Fibroblast of villous mesenchyme (primary cell): ENCODE measurements around the gene C6orf136. TPM values are rescaled to one million over a fixed set of nuclear protein-coding genes. Genes with fewer than 3 reads are reported as not detected.
A peak's percentile ranks its signal among the peaks of the same experiment; 100 is the strongest.

Experiments used
- DNase-seq: peaks from one replicate; pipeline ENCODE4 v3.0.0-alpha.2; 2010; ENCODE audit warnings: low read depth
- H3K4me3 ChIP-seq: 2 replicates; pipeline ENCODE4 v1.5.1; 2011; ENCODE audit warnings: low read depth, mild to moderate bottlenecking, low read length
- total RNA-seq: library from RNA; depleted of rRNA; stranded (reverse); fragments of >200 nt; gene quantifications from 2 replicates; pipeline ENCODE4 v1.2.3, GENCODE V29; 2012
- TF ChIP-seq, protein P1 (sequence below): IDR thresholded peaks from 2 replicates; pipeline ENCODE4 v1.5.1; 2012; ENCODE audit warnings: low read depth, mild to moderate bottlenecking, low read length; ENCODE audit not compliant: insufficient read depth

Gene C6orf136
- total RNA-seq, 1 donor: 9.9 TPM

DNA sequence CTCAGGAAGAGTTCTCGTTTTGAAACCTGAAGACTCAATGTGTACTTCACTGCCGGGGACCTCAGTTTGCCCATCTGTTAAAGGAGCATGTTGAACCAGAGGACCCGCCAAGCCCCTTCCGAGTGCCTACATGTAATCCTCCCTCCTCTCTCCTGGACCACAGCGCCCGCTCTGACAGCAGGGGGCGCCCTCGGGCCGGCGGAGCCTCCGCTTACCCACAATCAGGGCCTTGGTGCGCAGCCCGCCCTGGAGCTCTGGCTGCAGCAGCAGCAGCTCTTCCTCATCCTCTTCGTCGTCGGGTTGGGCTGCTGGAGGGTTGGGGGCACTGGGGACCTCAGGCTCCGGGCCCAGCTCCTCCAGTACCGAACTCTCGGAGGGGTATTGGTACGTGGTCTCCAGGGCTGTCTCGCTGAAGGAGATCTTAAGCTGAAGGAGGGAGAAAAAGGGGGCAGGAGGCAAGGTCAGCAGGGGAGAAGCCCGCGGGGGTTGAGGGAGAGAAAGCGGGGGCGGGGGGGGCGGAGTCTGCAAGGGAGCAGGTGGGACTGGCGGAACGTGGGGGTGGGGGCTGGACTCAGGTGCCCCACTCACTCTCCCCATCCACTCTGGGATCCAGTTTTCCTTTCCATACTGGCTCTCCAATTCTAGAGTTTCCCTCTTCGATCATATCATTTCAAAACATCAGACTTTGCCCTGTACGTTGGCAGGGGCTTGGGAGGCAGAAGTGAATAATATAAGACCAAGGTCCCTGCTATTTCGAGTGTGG lies 32.2 kb downstream of the C6orf136 start:
- DNase-seq: peak; percentile 84
- TF ChIP-seq, protein P1, sequence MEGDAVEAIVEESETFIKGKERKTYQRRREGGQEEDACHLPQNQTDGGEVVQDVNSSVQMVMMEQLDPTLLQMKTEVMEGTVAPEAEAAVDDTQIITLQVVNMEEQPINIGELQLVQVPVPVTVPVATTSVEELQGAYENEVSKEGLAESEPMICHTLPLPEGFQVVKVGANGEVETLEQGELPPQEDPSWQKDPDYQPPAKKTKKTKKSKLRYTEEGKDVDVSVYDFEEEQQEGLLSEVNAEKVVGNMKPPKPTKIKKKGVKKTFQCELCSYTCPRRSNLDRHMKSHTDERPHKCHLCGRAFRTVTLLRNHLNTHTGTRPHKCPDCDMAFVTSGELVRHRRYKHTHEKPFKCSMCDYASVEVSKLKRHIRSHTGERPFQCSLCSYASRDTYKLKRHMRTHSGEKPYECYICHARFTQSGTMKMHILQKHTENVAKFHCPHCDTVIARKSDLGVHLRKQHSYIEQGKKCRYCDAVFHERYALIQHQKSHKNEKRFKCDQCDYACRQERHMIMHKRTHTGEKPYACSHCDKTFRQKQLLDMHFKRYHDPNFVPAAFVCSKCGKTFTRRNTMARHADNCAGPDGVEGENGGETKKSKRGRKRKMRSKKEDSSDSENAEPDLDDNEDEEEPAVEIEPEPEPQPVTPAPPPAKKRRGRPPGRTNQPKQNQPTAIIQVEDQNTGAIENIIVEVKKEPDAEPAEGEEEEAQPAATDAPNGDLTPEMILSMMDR: peak; percentile 97
- peak overlapping the region; percentile 21 for H3K4me3 ChIP-seq

DNA sequence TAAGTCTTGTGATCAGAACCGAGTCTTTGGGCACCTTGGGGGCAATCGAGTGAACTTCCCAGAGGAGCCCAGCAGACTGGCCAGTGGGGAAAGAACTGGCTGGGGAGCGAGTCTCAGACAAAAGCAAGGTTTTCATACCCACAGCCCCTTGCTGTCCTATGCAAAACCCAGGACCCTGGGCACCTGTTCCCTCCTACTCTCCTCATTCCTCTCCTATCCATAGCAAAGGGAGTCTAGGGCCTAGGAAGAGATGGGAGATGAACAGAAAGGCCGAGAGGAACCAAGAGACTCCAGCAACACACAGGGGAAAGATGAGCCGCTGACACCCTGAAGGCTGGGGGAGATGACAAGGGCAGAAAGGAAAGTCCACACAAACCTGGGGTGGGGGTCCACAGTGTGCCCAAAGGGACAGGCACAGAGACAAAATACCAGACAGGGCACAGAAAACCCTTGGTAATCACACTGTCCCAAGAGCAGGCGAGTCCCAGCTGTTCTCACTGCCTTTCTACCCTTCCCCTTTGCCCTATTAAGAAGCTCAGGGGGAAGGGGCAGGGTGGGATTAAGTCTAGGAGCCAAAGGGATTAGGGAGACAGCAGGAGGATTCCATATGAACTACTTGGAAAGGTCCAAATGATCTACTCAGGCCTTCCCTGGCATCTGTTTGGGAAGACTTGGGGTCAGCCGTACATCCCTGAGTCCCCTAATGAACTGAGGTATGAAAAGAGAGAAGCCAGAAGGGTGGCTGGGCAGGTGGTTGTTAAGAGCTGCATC lies 33.0 kb downstream of the C6orf136 start:
- no peak for DNase-seq
- peak overlapping the region; percentile 22 for H3K4me3 ChIP-seq
- TF ChIP-seq, protein P1: no peak

DNA sequence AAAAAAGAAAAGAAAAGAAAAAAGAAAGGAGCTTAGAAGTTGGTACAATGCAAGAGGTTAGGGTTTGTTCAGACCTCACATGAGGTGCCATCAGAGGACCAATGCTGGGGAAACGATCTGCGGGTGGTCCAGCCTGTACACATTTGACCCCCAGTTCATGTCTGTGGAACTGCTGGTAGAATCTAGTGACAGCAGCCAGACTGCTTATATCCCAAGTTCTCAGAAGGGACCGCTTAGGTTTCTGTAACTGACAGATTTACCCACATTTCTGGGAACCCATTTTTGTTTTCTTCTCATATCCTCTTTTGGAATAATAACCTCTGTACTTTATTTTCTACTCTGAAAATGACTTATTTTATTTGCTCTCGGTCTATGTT lies 34.8 kb downstream of the C6orf136 start:
- TF ChIP-seq, protein P1: no peak
- DNase-seq: no peak
- peak overlapping the region; percentile 91 for H3K4me3 ChIP-seq

DNA sequence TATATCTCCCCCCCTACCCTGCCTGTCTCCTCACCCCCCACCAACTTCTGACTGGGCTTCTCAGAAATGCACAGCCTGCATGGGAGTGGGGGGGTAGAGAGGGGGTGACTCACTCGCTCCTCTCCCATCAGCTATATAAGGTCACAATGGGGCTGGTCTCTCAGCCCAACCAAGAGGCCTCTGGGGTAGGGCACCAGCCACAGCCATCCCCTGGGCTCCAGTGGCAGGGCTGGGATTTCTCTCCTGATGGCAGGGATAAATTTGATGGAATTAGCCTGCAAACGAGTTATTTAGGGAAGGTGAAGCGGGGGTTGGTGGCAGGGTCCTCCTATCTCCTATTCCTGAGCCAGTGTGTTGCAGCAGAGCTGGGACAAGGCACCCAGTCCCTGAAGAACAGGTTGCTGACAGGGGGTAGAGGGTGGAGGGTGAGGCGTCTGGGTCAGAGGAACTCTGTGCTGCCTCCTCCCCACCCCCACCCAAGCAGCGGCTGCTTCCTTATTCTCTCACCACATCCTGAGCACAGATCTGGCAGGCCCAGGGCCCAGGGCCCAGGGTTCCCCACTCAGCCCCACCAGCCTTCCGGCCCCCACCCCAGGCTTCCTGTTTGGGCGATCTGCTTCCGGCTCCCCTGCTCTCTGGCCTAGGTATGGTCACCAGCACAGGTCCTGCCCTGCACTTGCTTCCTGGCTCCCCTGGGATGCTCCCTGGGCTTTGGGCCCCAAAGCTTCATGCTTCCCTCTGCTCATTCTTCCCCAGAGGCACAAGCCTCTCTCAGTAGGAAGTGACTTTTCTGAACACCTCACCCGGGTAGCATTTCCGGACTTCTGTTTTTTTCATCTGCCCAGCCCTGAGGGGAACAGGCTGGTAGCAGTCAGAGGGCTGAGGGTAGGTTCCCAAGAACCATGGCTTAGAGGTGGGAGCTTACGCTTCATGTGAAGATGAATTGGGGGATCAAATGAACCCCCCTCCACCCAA lies 35.5 kb downstream of the C6orf136 start:
- DNase-seq: peak; percentile 88
- TF ChIP-seq, protein P1: no peak
- peak overlapping the region; percentile 91 for H3K4me3 ChIP-seq

DNA sequence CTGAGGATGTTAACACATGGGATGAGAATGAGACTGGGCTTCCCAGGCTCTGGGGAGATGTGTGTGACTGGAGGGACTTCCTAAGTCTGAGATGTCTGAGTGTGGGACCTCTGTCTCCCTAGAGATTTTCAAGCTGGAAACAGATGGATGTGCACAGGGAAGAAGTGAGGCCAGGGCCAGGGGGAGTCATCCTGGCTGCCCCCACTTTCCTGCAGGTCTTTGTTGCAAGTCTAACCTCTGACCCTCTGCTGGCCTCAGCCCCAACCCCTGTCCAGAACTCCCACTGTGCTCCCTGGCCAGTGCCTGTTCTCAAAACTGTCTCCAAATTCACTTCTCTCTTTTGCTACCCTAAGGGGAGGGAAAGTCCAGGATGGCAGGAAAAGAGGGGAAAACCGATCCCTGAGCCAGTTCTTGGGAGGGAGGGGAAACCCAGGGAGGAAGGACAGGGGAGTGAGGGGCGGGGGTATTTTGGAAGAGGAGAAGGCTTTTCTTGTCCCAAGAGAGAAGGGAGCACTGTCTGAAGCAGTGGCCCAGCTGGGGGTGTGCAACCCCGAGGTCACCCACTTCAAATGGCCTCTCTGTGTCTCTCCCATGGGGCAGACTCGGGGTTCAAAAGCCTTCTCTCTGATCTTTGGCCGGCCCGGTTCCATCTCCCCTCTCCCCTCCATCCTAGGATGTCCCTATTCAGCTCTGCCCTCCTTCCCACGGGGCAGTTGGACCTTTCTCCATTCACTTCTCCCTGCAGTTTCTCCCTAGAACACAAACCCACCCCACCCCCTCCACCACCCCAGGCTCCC lies 36.4 kb downstream of the C6orf136 start:
- TF ChIP-seq, protein P1: no peak
- no peak for DNase-seq
- peak overlapping the region; percentile 91 for H3K4me3 ChIP-seq

DNA sequence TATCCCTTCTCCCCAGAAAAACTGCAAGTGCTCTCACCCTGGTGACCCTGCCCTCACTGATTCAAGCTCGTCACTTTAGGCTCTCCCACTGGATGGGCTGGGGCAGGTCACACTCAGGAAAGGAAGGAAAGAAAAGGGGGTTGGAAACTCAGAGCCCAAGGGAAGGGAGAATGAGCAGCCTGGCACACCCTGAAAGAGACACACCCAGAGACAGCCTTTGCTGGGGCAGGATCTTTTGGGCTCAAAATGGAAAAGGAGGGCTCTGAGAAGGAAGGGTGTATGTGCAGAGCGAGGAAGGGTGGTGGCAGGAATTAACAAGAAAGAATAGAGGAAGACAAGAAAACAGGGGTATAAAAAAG lies 37.0 kb downstream of the C6orf136 start:
- peak overlapping the region; percentile 91 for H3K4me3 ChIP-seq
- DNase-seq: no peak
- TF ChIP-seq, protein P1: no peak
